GM06990 (cell line): ENCODE data around the gene ERMP1.

Experiments
- DNase-seq: peaks from one replicate; pipeline ENCODE4 v3.0.0-alpha.2; 2011; ENCODE audit not compliant: insufficient read length; ENCODE audit errors: extremely low read depth
- H3K27me3 ChIP-seq: replicated peaks from 2 replicates; pipeline ENCODE4 v1.6.0; 2011; ENCODE audit warnings: low read length; ENCODE audit not compliant: control insufficient read depth, insufficient read depth
- H3K36me3 ChIP-seq: 2 replicates; pipeline ENCODE4 v1.5.1; 2011; ENCODE audit warnings: low read length; ENCODE audit not compliant: control insufficient read depth, insufficient read depth
- H3K4me3 ChIP-seq: replicated peaks from 2 replicates; pipeline ENCODE4 v1.5.1; 2011; ENCODE audit warnings: low read depth, mild to moderate bottlenecking, control low read depth, low read length
- CTCF ChIP-seq: IDR thresholded peaks from 2 replicates; pipeline ENCODE4 v1.5.1; 2011; ENCODE audit warnings: low read length, control low read depth, mild to moderate bottlenecking, inconsistent platforms; ENCODE audit not compliant: insufficient read depth, poor library complexity, severe bottlenecking

ERMP1 gene

GRCh38 chr9:5825895-5826622 lies 6.9 kb downstream of the ERMP1 start:
- H3K36me3 ChIP-seq = no peaks in the 10 kb centered on the region

GRCh38 chr9:5825223-5825622 lies 7.7 kb downstream of the ERMP1 start:
- TF ChIP-seq CTCF = no peak
- Histone ChIP-seq H3K27me3 (no peaks in the 10 kb centered on the region), H3K36me3 (no peaks in the 10 kb centered on the region), H3K4me3 (no peak overlapping the region)
- DNase-seq = no peak

More at GRCh38 chr9:5825895-5826622, 6.9 kb downstream of the ERMP1 start:
- TF ChIP-seq CTCF = no peak
- DNase-seq = no peak
- no peak overlapping the region for H3K4me3 ChIP-seq
- no peaks in the 10 kb centered on the region for H3K27me3 ChIP-seq

GRCh38 chr9:5820425-5820824 lies 12.5 kb downstream of the ERMP1 start:
- H3K36me3 ChIP-seq = no peaks in the 10 kb centered on the region; the same call in 1 of the 2 replicates
- no peak for TF ChIP-seq CTCF
- no peak overlapping the region for H3K4me3 ChIP-seq
- H3K27me3 ChIP-seq = no peaks in the 10 kb centered on the region
- DNase-seq = no peak

- DNase-seq = no peak
- no peak overlapping the region for H3K4me3 ChIP-seq
- no peaks in the 10 kb centered on the region for H3K27me3 ChIP-seq
- TF ChIP-seq CTCF = no peak
- no peaks in the 10 kb centered on the region; the same call in 1 of the 2 replicates for H3K36me3 ChIP-seq
These were observed 13.7 kb downstream of the ERMP1 start for GRCh38 chr9:5819174-5819573.

- Histone ChIP-seq H3K4me3 (no peak overlapping the region), H3K36me3 (no peaks in the 10 kb centered on the region; the same call in 1 of the 2 replicates), H3K27me3 (no peaks in the 10 kb centered on the region)
- no peak for DNase-seq
- TF ChIP-seq CTCF = no peak
These were observed 14.3 kb downstream of the ERMP1 start for GRCh38 chr9:5818424-5819142.
